Measurements from ENCODE around the gene KPNA5. TPM values are rescaled to one million over a fixed set of nuclear protein-coding genes. Genes with fewer than 3 reads are reported as not detected.

Gene KPNA5
- total and polyA plus RNA-seq, 2 of the 13 experiments (the other 11 are each of a cell fraction or from before 2014, with no cell fraction given), result 5.3 to 13.0 TPM

DNA sequence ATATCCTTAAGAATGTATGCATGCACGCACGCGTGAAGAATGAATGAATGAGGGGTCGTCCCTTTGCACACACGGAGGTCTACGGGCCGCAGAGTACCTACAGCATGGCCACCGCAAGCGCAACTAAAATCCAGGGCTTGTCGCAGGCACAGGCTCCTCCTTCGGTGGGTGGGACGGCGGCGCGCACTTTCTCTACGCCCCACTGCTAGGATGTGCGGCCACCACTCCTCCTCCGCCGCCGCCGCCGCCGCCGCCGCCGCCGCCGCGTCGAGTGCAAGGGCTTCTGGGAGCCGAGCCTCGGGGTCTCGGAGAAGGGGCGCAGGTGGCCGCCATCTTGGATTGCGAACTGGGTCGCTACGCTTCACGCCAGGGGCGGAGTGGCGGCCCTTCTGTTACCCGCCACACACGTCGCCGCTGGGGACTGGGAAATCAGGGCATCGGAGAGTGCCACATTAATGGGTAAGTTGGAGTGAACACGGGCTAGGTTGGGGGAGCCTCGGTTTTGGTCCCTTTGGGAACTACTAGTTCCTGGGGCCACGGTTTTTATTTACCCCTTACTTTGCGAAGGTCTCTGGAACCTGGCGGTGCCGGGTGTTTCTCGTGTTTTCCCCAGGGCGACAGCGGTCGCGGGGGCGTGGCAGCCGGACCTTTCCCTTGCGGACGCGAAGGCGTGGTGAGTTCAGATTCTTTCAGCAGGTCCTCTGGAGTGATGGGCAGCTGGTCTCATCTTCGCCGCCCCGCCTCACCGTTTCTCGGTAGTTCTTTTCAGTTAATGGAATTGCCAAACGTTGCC lies at the start of gene KPNA5 (continued):
- TF ChIP-seq ZNF720 (CRISPR knock-in tag; IDR thresholded peaks at IDR 0.05), result no peak
- TF ChIP-seq THYN1 (CRISPR knock-in tag; IDR thresholded peaks at IDR 0.05; ENCODE audit: borderline replicate concordance, low read depth), result no peak
- TF ChIP-seq GTF3A (CRISPR knock-in tag; conservative IDR thresholded peaks at IDR 0.05), result peak; percentile 81
- TF ChIP-seq ZNF33A (CRISPR knock-in tag; IDR thresholded peaks at IDR 0.05; ENCODE audit: borderline replicate concordance), result no peak
- TF ChIP-seq, protein P1, sequence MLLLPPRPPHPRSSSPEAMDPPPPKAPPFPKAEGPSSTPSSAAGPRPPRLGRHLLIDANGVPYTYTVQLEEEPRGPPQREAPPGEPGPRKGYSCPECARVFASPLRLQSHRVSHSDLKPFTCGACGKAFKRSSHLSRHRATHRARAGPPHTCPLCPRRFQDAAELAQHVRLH (CRISPR knock-in tag; IDR thresholded peaks at IDR 0.05; ENCODE audit: borderline replicate concordance, low read depth), result no peak
- TF ChIP-seq, protein P2, sequence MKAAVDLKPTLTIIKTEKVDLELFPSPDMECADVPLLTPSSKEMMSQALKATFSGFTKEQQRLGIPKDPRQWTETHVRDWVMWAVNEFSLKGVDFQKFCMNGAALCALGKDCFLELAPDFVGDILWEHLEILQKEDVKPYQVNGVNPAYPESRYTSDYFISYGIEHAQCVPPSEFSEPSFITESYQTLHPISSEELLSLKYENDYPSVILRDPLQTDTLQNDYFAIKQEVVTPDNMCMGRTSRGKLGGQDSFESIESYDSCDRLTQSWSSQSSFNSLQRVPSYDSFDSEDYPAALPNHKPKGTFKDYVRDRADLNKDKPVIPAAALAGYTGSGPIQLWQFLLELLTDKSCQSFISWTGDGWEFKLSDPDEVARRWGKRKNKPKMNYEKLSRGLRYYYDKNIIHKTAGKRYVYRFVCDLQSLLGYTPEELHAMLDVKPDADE (CRISPR knock-in tag; IDR thresholded peaks at IDR 0.05), result peak; percentile 63; the same call in 1 of the 2 replicates
- TF ChIP-seq, protein P3, sequence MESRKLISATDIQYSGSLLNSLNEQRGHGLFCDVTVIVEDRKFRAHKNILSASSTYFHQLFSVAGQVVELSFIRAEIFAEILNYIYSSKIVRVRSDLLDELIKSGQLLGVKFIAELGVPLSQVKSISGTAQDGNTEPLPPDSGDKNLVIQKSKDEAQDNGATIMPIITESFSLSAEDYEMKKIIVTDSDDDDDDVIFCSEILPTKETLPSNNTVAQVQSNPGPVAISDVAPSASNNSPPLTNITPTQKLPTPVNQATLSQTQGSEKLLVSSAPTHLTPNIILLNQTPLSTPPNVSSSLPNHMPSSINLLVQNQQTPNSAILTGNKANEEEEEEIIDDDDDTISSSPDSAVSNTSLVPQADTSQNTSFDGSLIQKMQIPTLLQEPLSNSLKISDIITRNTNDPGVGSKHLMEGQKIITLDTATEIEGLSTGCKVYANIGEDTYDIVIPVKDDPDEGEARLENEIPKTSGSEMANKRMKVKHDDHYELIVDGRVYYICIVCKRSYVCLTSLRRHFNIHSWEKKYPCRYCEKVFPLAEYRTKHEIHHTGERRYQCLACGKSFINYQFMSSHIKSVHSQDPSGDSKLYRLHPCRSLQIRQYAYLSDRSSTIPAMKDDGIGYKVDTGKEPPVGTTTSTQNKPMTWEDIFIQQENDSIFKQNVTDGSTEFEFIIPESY (CRISPR knock-in tag; IDR thresholded peaks at IDR 0.05), result peak; percentile 6; the same call in 1 of the 2 replicates
- TF ChIP-seq, protein P4, sequence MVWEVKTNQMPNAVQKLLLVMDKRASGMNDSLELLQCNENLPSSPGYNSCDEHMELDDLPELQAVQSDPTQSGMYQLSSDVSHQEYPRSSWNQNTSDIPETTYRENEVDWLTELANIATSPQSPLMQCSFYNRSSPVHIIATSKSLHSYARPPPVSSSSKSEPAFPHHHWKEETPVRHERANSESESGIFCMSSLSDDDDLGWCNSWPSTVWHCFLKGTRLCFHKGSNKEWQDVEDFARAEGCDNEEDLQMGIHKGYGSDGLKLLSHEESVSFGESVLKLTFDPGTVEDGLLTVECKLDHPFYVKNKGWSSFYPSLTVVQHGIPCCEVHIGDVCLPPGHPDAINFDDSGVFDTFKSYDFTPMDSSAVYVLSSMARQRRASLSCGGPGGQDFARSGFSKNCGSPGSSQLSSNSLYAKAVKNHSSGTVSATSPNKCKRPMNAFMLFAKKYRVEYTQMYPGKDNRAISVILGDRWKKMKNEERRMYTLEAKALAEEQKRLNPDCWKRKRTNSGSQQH (CRISPR knock-in tag; IDR thresholded peaks at IDR 0.05; ENCODE audit: low read depth), result peak; percentile 100
- no peak for TF ChIP-seq RAD51 (IDR thresholded peaks at IDR 0.05; ENCODE audit: borderline replicate concordance)
- peak; percentile 99 for TF ChIP-seq HOXA3 (CRISPR knock-in tag; IDR thresholded peaks at IDR 0.05)
- TF ChIP-seq, protein P5, sequence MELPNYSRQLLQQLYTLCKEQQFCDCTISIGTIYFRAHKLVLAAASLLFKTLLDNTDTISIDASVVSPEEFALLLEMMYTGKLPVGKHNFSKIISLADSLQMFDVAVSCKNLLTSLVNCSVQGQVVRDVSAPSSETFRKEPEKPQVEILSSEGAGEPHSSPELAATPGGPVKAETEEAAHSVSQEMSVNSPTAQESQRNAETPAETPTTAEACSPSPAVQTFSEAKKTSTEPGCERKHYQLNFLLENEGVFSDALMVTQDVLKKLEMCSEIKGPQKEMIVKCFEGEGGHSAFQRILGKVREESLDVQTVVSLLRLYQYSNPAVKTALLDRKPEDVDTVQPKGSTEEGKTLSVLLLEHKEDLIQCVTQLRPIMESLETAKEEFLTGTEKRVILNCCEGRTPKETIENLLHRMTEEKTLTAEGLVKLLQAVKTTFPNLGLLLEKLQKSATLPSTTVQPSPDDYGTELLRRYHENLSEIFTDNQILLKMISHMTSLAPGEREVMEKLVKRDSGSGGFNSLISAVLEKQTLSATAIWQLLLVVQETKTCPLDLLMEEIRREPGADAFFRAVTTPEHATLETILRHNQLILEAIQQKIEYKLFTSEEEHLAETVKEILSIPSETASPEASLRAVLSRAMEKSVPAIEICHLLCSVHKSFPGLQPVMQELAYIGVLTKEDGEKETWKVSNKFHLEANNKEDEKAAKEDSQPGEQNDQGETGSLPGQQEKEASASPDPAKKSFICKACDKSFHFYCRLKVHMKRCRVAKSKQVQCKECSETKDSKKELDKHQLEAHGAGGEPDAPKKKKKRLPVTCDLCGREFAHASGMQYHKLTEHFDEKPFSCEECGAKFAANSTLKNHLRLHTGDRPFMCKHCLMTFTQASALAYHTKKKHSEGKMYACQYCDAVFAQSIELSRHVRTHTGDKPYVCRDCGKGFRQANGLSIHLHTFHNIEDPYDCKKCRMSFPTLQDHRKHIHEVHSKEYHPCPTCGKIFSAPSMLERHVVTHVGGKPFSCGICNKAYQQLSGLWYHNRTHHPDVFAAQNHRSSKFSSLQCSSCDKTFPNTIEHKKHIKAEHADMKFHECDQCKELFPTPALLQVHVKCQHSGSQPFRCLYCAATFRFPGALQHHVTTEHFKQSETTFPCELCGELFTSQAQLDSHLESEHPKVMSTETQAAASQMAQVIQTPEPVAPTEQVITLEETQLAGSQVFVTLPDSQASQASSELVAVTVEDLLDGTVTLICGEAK (IDR thresholded peaks at IDR 0.05), result no peak
- TF ChIP-seq, protein P5 (CRISPR knock-in tag; IDR thresholded peaks at IDR 0.05), result no peak; the same call in none of the 2 replicates
- peak; percentile 59; the same call in 1 of the 2 replicates for TF ChIP-seq PRMT3 (CRISPR knock-in tag; IDR thresholded peaks at IDR 0.05; ENCODE audit: borderline replicate concordance, low read depth)
